HG02571 (cell line): ENCODE data around the gene DNM1L.
A peak's percentile ranks its signal among the peaks of the same experiment; 100 is the strongest.
"Not testable (repeated sequence)": the region's sequence is repeated elsewhere in the genome, so short reads cannot be mapped to it uniquely, and the experiment has no call there.

ENCODE experiments used
- ATAC-seq: cut with Tn5 transposase; IDR thresholded peaks from one replicate; pipeline ENCODE4 v1.9.1; 2021; ENCODE audit warnings: mild to moderate bottlenecking, moderate library complexity; ENCODE audit not compliant: unreplicated experiment

Gene DNM1L

DNA sequence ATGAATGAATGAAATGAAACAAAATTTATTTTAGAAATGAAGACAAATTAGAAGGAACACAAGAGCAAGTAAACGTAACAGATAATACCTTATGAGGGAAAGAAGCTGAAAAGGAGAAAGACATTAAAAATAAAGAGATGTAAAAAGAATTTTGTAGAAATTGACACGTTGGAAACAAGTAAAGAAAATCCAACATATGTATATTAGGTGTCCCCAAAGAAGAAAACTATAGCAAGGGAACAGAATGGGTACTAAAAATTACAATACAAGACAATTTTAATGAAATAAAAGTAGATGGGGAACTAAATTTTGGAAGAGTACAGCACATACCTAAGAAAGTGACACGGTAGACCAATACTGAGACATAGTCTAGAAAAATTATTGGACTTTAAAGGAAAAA lies 16.7 kb downstream of the DNM1L start:
- ATAC-seq: no peak

DNA sequence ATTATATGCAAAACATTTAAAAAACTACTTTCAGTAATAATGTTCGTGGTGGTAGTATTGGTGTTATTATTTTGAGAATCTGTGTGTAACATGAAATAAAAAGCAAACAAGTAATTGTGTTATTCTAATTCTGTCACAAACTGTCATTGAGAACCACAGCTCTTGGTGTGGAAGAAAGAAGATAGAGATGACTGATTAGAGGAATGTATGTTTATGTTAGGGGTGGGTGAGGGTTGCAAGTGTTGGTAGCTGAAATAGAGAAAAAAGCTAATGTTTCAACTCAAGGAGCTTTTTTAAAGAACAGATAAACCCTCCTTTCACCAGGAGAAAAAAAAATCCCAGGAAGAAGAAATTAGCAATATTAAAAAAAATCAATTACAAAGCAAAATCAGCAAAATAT lies 18.3 kb downstream of the DNM1L start:
- no peak for ATAC-seq

DNA sequence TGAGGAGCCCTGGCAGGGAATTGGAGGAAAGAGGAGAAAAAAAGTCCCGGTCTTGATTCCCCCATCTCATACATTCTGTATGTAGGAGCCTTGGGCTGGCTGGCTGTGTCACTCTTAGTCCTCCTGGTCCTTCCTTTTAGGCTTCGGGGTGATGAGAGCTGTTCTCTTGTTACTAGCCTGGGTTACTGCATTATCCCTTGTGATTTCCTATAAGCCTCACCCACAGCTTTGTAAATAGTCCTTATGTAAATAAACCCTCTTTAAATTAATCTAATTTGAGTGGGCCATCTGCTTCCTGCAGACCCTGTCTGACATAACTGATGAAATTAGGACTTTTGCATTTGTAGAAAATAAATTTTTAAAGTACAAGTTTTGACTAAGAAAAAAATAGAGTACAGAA lies 19.2 kb downstream of the DNM1L start:
- no peak for ATAC-seq

DNA sequence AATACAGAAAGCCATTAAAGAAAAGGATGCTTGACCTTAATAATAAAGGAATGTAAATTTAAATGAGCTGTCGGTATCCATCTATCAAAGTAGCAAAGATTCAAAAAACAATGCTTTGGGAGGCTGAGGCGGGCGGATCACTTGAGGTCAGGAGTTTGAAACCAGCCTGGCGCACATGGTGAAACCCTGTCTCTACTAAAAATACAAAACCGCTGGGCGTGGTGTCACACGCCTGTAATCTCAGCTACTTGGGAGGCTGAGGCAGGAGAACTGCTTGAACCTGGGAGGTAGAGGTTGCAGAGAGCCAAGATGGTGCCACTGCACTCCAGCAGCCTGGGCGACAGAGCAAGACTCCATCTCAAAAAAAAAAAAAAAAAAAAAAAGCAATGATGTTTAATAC lies 20.3 kb downstream of the DNM1L start:
- ATAC-seq: not testable (repeated sequence)

DNA sequence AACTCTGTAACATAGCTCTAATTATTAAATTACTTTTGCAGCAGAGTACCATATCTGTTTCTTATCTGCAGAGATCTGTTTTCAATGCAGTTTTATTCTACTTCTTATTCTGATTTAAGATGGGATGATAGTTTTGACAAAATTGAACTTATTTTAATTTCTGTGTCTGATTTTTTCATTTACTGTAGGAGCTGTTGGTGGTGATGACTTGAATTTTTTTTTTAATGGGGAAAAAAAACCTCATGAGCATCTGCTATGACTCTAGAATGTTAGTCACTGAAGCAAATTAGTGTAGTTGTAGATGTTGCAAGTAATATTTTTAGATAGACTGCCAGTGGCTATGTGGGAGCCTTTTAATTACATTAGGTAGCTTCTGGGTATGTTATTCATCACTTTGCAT lies 23.4 kb downstream of the DNM1L start:
- ATAC-seq: no peak

DNA sequence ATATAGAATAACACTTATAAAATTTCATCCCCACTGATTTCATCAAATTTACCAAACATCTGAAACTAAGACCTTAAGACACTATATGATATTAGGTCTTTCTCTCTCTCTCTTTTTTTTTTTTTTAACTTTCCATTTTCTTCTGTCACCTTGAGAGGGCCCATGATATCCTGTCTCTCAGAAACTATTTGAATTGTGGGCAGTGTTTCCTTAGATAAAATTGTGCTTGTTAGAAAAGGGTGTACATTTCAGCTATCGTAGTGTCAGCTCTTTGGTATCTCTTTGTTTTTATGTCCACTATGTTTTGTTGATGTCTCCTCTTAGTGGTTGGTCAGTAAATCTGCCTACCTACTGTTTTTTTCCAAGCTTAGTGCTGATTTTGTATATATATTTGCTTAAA lies 23.8 kb downstream of the DNM1L start:
- ATAC-seq: no peak

DNA sequence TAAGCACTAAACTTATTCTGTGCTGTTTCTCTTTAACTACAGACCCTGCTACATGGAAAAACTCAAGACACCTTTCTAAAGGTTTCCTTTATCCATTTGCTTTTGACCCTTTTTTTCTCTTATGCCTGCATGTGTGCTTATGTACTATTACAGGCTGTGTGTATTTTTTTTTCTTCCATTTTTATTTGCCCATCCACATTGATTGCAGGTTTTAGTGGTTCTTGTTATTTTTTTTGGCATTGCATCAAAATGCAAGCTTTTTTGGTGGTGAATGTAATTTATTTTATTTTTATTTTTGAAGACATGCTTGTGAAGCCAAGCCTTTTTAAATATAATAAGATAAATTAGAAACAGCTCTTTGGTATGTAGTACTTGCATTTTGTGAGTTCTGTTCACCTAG lies 26.7 kb downstream of the DNM1L start:
- no peak for ATAC-seq

DNA sequence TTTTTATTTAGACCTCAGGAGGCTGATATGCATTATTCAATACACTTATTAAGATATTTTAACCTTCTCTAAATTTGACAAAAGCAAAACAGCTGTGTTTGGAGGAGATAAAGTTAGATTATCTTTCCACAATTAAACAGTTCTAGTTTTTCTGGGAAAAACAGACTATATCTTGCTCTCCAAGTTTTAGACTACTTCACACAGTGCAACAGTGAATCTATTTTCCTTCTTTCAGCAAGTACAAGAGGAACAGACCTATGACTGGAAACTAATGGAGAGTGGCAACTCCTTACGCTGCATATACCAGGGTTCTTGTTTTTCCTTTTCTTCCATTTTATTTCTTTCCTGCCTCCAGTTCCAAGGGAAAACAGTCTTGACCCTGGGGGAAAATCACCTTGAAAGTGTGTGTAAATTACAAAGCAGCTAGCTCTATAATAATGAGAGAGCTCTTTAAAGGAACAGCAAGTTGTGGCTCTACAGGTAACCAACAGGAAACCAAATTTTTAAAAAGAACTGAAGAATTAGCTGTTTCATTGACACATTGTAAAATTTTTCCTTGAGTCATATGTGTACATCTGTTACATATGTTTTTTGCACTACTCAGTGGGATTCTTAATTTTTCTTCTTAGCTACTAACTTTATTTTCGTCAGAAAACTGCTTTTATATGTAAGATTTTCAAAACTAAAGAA lies 27.4 kb downstream of the DNM1L start:
- ATAC-seq: no peak

DNA sequence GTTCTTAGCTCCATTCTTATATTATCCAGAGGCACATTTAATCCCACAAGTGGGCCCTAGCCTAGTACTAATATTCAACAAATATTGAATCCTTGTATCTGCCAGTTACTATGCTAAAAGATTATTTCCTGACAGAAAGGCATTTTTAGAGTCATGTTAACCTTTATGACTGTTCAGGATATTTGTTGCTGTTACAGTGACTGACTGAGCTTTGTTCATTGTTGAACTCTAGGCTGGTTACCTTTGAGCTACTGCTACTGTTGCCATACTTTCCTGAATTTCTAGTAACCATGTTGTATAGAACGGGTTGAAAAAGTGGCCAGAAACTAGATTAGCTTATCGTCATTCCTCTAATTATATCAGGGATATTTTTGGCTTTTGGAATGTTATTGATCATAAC lies 29.8 kb downstream of the DNM1L start:
- no peak for ATAC-seq

DNA sequence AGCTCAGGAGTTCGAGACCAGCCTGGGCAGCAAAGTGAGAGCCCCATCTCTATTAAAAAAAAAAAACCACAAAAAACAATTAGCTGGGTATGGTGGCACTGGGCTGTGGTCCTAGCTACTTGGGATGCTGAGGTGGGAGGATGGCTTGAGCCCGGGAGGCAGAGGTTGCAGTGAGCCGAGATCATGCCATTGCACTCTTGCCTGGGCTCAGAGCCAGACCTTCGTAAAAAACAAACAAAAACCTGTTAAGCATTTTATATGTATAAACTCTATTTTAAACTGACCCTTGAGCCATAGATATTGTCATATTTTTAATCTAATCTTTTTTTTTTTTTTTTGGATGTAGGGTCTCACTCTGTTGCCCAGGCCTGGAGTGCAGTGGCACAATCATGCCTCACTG lies 35.7 kb downstream of the DNM1L start:
- ATAC-seq: no peak

DNA sequence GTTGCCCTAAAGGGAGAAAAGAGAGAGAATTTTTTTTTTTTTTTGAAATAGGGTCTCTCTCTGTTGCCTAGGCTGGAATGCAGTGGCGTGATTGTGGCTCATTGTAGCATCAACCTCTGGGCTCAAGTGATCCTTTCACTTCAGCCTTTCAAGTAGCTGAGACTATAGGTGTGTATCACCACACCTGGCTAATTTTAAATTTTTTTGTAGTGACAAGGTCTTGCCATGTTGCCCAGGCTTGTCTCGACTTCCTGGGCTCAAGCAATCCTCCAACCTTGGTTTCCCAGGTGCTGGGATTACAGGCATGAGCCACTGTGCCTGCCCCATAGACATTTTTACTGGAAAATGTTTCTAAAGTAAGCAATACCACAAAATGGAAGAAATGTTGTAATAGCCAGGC lies 39.8 kb downstream of the DNM1L start:
- no peak for ATAC-seq

DNA sequence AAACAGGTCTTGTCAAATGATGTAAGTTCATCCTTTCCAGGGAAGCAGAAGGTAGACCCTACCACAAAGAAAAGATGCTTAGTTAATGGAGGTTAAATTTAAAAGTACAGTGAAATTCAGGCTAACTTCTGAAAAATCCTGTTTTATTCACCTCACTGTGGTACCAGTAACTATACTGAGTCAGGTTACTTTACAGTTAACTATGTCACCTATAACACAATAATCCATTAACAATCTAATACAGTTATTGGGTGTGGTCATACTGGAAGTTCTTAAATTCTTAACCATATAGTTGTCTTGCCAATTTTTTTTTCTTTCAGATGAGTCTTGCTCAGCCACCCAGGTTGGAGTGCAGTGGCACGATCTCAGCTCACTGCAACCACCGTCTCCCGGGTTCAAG lies 46.2 kb downstream of the DNM1L start:
- not testable (repeated sequence) for ATAC-seq

DNA sequence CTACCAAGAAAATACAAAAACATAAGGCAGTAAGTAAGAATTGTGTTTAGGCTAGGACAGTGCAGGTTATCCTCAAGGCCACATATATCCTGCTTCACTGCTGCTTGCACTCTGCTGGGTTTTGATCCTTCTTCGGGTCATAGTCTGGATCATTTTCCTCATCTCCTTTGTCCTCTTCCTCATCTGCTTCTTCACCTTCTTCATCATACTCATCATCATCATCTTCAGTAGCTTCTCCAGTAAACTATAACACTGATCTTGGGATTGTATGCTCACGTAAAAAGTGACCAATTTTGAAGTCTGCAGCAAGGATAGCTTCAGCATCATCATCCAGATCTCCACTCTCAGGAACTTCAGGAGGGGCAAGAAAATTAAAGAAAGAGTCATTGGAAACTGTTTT lies 47.2 kb downstream of the DNM1L start:
- no peak for ATAC-seq

DNA sequence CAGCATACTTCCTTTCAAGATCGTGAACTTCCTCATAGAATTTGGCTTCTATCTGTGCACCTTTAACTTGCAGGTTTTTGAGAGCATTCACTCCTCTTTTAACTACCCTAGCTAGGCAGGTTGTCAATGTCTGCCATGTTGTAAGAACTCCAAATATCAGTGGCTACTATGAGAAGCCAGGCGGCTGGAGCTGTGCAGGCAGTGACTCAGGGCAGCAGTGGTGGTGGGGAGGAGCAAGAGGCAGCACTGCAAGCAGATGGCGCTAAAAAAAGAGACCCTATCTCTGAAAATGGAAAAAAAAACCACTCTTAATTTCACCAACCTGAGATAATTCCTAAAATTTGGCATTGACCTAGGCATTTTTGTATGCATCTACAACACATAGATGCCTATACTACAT lies 48.1 kb downstream of the DNM1L start:
- ATAC-seq: no peak

DNA sequence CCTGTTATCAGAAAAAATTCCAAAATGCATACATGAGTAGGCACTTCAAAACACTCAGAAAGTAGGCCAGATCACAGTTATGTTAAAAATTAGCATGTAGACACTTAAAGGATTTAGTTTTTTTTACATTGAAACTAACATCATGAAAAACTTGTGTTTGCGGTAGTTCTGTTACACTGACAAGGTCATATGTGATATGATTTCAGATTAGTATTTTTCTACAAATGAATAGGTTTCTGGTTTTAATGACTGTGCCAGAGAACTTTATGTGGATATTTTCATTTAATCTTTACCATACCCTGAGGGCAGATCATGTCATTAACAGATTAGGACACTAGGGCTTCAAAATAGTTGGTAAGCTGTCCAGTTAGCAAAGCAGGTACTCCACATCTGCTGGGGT lies 55.9 kb downstream of the DNM1L start:
- no peak for ATAC-seq

DNA sequence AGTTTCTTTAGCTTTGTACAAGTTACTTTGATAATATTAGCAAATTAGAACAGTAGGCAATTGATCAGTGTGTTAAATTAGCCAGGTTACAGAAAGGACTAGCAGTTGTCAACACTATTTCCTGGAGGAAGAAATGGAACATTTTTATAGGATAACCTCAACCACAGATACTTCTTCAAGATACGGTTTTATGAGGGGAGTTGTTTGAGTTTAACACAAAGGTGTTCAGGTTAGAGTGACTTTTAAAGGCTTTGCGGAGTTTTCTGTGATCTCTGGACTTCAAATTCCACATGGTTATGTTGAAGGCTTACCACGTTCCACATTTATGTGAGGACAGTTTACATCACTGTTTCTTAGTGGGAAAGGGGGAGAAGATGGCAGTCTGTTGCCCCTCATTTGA lies 57.3 kb downstream of the DNM1L start:
- no peak for ATAC-seq

DNA sequence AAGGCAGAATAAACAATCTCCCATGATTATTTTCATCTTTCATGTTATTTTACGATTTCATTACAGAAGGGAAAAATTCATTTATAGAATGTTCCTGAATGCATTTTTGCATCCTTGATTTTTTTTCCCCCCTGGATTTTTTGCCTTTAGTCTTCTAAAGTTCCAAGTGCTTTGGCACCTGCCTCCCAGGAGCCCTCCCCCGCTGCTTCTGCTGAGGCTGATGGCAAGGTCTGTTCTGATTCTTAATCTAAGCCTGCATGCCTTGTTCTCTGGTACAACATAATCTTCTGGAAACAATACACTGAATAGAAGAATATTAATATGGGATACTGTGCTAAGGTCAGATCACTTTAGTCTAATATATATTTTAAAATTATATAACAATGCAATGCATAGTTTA lies 58.6 kb downstream of the DNM1L start:
- ATAC-seq: no peak

DNA sequence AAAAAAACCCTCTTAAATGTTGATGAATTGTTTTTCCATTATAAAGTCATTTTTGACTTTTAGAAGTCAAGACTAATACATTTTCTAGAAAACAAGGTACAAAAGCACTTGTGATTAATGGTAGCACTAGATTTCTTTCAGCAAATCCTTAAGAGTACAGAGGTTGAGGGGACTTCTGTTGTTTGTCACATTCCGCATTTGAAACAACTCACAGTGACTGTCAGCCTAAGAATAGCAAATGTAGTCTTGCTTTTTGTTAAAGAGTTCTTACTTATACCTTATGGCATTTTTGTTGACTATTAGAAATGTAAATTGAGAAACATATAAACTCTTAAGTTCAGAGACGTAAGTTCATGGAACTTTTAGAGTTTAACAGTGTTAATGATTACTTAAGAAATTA lies 60.2 kb downstream of the DNM1L start:
- ATAC-seq: no peak

DNA sequence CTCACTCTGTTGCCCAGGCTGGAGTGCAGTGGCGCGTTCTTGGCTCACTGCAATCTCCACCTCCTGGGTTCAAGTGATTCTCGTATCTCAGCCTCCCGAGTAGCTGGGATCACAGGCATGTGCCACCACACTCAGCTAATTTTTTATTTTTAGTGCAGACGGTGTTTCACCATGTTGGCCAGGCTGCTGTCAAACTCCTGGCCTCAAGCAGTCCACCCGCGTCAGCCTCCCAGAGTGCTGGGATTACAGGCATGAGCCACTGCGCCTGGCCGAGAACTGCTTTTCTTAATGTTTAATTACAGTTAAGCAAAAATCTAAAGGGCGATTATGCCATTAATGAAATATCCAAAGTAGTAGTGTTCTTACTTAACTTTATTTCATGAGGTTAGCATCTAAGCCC lies 63.0 kb downstream of the DNM1L start:
- no peak for ATAC-seq

DNA sequence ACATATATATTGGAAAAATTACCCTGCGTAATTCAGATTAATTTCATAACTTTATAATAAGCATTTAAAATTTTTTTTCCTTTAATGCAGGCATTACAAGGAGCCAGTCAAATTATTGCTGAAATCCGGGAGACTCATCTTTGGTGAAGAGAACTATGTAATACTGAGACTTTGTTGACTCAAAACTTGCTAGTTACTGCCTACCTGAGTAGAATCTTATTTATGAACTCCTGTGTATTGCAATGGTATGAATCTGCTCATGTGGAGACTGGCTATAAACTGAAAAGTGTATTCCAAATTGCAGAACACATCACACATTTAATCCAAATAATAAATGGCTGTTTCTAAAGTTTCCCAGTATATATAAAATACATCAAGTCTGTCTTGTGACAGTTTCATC lies 64.2 kb downstream of the DNM1L start:
- ATAC-seq: no peak

DNA sequence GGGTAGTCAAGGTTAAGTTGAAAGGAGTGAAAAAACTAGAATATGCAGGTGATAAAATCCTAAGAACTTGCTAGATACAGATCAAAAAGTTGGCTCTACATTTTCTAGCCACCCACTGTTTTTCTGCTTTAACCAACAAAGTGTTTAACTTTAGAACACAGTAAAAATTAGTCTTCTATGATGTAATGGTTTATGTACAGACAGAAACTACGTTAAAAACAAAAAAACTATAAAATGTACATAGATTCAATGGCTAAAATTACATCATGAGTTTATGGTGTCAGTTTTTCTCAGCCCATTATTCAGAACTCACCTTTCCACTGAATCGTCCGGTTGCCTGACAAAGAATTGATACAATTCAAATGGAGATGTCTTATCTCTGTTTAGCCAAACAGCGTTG lies 74.5 kb downstream of the DNM1L start:
- no peak for ATAC-seq

DNA sequence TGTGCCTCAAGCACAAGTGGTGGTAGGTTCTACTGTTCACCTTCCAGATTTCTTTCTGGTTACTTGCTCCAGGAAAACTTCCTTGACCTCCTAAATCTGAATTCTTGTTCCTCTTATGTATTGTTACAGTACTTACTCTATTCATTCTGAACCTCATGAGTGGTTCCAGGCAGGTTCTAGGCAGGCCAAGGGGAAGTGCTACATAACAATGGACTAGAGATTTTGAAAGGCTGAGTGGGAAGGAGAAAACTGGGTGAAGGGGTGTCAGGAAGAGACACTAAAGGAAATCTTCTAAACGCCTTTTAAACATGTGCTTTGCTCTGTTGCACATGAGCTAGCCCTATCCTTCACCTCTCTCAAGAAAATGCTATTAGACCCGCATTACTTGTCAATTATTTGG lies 75.0 kb downstream of the DNM1L start:
- ATAC-seq: no peak

DNA sequence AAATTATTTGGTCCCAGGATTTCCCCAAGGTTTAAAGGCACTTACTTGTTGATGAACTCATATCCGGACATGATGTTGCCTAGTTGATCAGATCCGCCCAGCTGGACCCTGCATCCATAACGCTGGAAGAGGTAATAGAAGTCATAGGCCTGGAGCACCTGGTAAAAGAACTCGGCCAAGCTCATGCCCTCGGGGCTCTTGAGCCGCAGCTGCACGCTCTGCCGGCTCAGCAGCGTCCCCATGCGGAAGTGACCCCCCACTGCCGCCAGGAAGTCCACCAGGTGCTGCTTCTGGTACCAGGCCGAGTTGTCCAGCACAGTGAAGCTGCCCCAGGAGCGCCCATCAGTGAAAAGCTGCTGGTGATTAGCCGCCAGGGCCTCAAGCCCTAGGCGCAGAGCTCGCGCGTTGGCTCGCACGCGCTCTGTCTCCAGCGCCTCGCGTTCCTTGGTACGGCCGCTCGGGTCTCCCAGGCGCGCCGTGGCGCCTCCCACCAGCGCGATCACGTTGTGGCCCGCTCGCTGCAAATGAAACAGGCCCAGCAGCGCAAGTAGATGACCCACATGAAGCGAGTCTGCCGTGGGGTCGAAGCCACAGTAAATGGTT lies 76.1 kb downstream of the DNM1L start:
- peak; percentile 71 for ATAC-seq
